GM18526 (cell line): Measurements from ENCODE around the gene CHAF1A.

Experiments
- POLR2A ChIP-seq: IDR thresholded peaks from 3 replicates; pipeline ENCODE4 v1.6.1; 2011; ENCODE audit not compliant: insufficient read length; ENCODE audit errors: extremely low read depth

The CHAF1A gene

GRCh38 chr19:4373013-4373367, 29.4 kb upstream of the CHAF1A start:
- TF ChIP-seq POLR2A = no peak

GRCh38 chr19:4373601-4374497, 28.6 kb upstream of the CHAF1A start:
- TF ChIP-seq POLR2A = no peak

GRCh38 chr19:4374498-4375163, 27.8 kb upstream of the CHAF1A start:
- no peak for TF ChIP-seq POLR2A

- TF ChIP-seq POLR2A = peak; percentile 44
Measured at GRCh38 chr19:4375164-4376027, 27.0 kb upstream of the CHAF1A start.

GRCh38 chr19:4376028-4376670, 26.3 kb upstream of the CHAF1A start:
- TF ChIP-seq POLR2A = no peak

- TF ChIP-seq POLR2A = no peak
Measured at GRCh38 chr19:4376671-4376990, 25.8 kb upstream of the CHAF1A start.

GRCh38 chr19:4376991-4377781, 25.3 kb upstream of the CHAF1A start:
- no peak for TF ChIP-seq POLR2A

- no peak for TF ChIP-seq POLR2A
Measured at GRCh38 chr19:4378886-4379285, 23.6 kb upstream of the CHAF1A start.

GRCh38 chr19:4379383-4380253, 22.8 kb upstream of the CHAF1A start:
- no peak for TF ChIP-seq POLR2A

- TF ChIP-seq POLR2A = no peak
Measured at GRCh38 chr19:4380254-4380727, 22.1 kb upstream of the CHAF1A start.

GRCh38 chr19:4385291-4386040, 17.0 kb upstream of the CHAF1A start:
- no peak for TF ChIP-seq POLR2A

GRCh38 chr19:4386041-4386782, 16.2 kb upstream of the CHAF1A start:
- TF ChIP-seq POLR2A = no peak
